ENCODE data around the gene TTC28.

DNA sequence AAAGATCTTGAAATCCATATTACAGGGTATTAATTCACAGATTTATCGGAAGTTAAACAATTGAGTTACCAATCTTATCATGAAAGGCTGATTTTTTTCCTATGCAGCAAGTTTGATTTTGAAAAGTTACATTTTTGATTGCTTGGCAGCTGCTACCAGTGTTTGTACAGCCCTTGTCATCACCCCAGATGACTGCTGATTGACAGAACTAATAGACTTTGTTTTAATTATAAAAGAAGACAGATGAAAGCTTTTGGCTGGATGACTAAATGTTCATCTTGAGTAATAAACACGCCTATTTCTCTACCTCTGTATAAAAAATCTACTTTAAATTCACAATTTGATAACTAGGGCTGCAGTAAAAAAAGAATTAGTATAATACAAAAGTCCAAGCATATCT, 259.7 kb downstream of the TTC28 start:
- TF ChIP-seq, protein P1, sequence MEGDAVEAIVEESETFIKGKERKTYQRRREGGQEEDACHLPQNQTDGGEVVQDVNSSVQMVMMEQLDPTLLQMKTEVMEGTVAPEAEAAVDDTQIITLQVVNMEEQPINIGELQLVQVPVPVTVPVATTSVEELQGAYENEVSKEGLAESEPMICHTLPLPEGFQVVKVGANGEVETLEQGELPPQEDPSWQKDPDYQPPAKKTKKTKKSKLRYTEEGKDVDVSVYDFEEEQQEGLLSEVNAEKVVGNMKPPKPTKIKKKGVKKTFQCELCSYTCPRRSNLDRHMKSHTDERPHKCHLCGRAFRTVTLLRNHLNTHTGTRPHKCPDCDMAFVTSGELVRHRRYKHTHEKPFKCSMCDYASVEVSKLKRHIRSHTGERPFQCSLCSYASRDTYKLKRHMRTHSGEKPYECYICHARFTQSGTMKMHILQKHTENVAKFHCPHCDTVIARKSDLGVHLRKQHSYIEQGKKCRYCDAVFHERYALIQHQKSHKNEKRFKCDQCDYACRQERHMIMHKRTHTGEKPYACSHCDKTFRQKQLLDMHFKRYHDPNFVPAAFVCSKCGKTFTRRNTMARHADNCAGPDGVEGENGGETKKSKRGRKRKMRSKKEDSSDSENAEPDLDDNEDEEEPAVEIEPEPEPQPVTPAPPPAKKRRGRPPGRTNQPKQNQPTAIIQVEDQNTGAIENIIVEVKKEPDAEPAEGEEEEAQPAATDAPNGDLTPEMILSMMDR (IDR thresholded peaks at IDR 0.05): no peak
- TF ChIP-seq POLR2A (IDR thresholded peaks at IDR 0.05): no peak

Data from uterus (tissue), 2 donors.